Upper lobe of right lung (tissue), 1 donor: ENCODE measurements around the gene PLEKHM3. TPM values are rescaled to one million over a fixed set of nuclear protein-coding genes. Genes with fewer than 3 reads are reported as not detected.

Source experiments
- ATAC-seq: fragments of 200-7000 bp; cut with Tn5 transposase; one replicate; pipeline ENCODE4 v1.9.1; 2020; ENCODE audit warnings: mild to moderate bottlenecking, moderate library complexity
- DNase-seq: peaks from one replicate; pipeline ENCODE4 v3.0.0-alpha.2; 2020
- H3K27ac ChIP-seq: fragments of 200-600 bp; one replicate; pipeline ENCODE4 v1.8.0; 2022
- H3K27me3 ChIP-seq: fragments of 200-600 bp; one replicate; pipeline ENCODE4 v1.8.0; 2022; ENCODE audit warnings: mild to moderate bottlenecking
- H3K36me3 ChIP-seq: fragments of 200-600 bp; one replicate; pipeline ENCODE4 v1.8.0; 2022
- H3K4me1 ChIP-seq: fragments of 200-600 bp; one replicate; pipeline ENCODE4 v1.8.0; 2022
- H3K4me3 ChIP-seq: fragments of 200-600 bp; one replicate; pipeline ENCODE4 v1.8.0; 2022; ENCODE audit warnings: mild to moderate bottlenecking
- H3K9me3 ChIP-seq: fragments of 200-600 bp; one replicate; pipeline ENCODE4 v1.8.0; 2022
- CTCF ChIP-seq: fragments of 200-600 bp; IDR thresholded peaks from one replicate; pipeline ENCODE4 v1.8.0; 2022; ENCODE audit warnings: antibody characterized with exemption
- intact Hi-C: fragments of 100-400 bp; cut with DNase I; formaldehyde crosslinking; loops from one replicate; pipeline ENCODE4 v1.11.0; 2022
- total RNA-seq: library from RNA; stranded (reverse); fragmentation: NEBNext Ultra II Directional; extraction: Animal tissue kit (Norgen Biotek cat#: 25700); gene quantifications from one replicate; pipeline ENCODE4 v1.2.1, GENCODE V29; 2021
- donor health status: DM: no; HTN: yes; CAD: no; lungs with severe emphysema.

The PLEKHM3 gene
- total RNA-seq, 1 donor from 2014 or later, result 24.5 TPM

- DNase-seq (no peak), ATAC-seq (no peak)
- Histone ChIP-seq H3K4me1 (no peaks in the 10 kb centered on the region), H3K27ac (no peak overlapping the region), H3K36me3 (no peaks in the 10 kb centered on the region), H3K4me3 (no peak overlapping the region), H3K9me3 (no peaks in the 10 kb centered on the region), H3K27me3 (no peaks in the 10 kb centered on the region)
- TF ChIP-seq CTCF, result no peak
- intact Hi-C loops, result no loop called here
These were observed 240.4 kb downstream of the PLEKHM3 start for GRCh38 chr2:207784898-207785297.

GRCh38 chr2:207783514-207783913, 241.8 kb downstream of the PLEKHM3 start:
- H3K27me3 ChIP-seq, result no peaks in the 10 kb centered on the region
- no peak overlapping the region for H3K27ac ChIP-seq
- no peak overlapping the region for H3K4me3 ChIP-seq
- no peaks in the 10 kb centered on the region for H3K4me1 ChIP-seq
- H3K9me3 ChIP-seq, result no peaks in the 10 kb centered on the region
- TF ChIP-seq CTCF, result no peak
- ATAC-seq (no peak), DNase-seq (no peak)
- intact Hi-C loops, result no loop called here
- H3K36me3 ChIP-seq, result no peaks in the 10 kb centered on the region

- no peak for TF ChIP-seq CTCF
- no peaks in the 10 kb centered on the region for H3K9me3 ChIP-seq
- intact Hi-C loops, result no loop called here
- no peaks in the 10 kb centered on the region for H3K27me3 ChIP-seq
- ATAC-seq, result peak; percentile 47
- H3K36me3 ChIP-seq, result no peaks in the 10 kb centered on the region
- no peaks in the 10 kb centered on the region for H3K4me1 ChIP-seq
- no peak overlapping the region for H3K27ac ChIP-seq
- DNase-seq, result no peak
- no peak overlapping the region for H3K4me3 ChIP-seq
These were observed 242.9 kb downstream of the PLEKHM3 start for GRCh38 chr2:207782238-207783030.

GRCh38 chr2:207779523-207779922, 245.8 kb downstream of the PLEKHM3 start:
- H3K27me3 ChIP-seq, result no peaks in the 10 kb centered on the region
- H3K4me1 ChIP-seq, result no peaks in the 10 kb centered on the region
- intact Hi-C loops, result no loop called here
- H3K9me3 ChIP-seq, result no peaks in the 10 kb centered on the region
- no peak for DNase-seq
- no peak overlapping the region for H3K27ac ChIP-seq
- no peak for ATAC-seq
- no peak for TF ChIP-seq CTCF
- H3K4me3 ChIP-seq, result no peak overlapping the region
- no peaks in the 10 kb centered on the region for H3K36me3 ChIP-seq

GRCh38 chr2:207778298-207778882, 246.9 kb downstream of the PLEKHM3 start:
- Histone ChIP-seq H3K4me1 (no peaks in the 10 kb centered on the region), H3K27me3 (no peaks in the 10 kb centered on the region), H3K4me3 (no peak overlapping the region), H3K36me3 (no peaks in the 10 kb centered on the region), H3K27ac (no peak overlapping the region), H3K9me3 (no peaks in the 10 kb centered on the region)
- intact Hi-C loops, result no loop called here
- DNase-seq (no peak), ATAC-seq (no peak)
- TF ChIP-seq CTCF, result no peak
